GM23338 (cell line): ENCODE data around the gene PPP1R9A.

Source experiments
- CREB1 ChIP-seq: fragments of 250-450 bp; sonication (Bioruptor Pico); IDR thresholded peaks from 2 replicates; pipeline ENCODE4 v1.5.0; 2020; ENCODE audit warnings: low read depth, mild to moderate bottlenecking, moderate library complexity
- CTCF ChIP-seq, 2 experiments: fragments of 200-600 bp in 1 of 2; sonication (generic) in 1 of 2; conservative IDR thresholded peaks; 2 replicates each; pipeline versions ENCODE4 v1.5.1 to v1.6.1; 2016 to 2017; ENCODE audit warnings: antibody characterized with exemption in 2 of 2, low read depth in 2 of 2, mild to moderate bottlenecking in 2 of 2, moderate library complexity in 1 of 2
- ETS1 ChIP-seq: IDR thresholded peaks from 2 replicates; pipeline ENCODE4 v1.6.1; 2016; ENCODE audit warnings: antibody characterized with exemption
- EZH2 ChIP-seq: fragments of 200-600 bp; sonication (generic); IDR thresholded peaks from one replicate; pipeline ENCODE4 v1.8.0; 2017; ENCODE audit warnings: antibody characterized with exemption, mild to moderate bottlenecking, low read depth; ENCODE audit not compliant: unreplicated experiment
- EZH2phosphoT487 ChIP-seq: fragments of 200-600 bp; sonication (generic); IDR thresholded peaks from one replicate; pipeline ENCODE4 v1.8.1; 2018; ENCODE audit warnings: antibody characterized with exemption; ENCODE audit not compliant: unreplicated experiment
- JUNB ChIP-seq: IDR thresholded peaks from one replicate; pipeline ENCODE4 v1.6.1; 2016; ENCODE audit warnings: antibody characterized with exemption; ENCODE audit not compliant: unreplicated experiment
- NANOG ChIP-seq: IDR thresholded peaks from 2 replicates; pipeline ENCODE4 v1.6.1; 2016; ENCODE audit warnings: antibody characterized with exemption, borderline replicate concordance
- POLR2AphosphoS5 ChIP-seq: IDR thresholded peaks from 2 replicates; pipeline ENCODE4 v1.6.1; 2016; ENCODE audit warnings: antibody characterized with exemption, low read depth
- REST ChIP-seq: IDR thresholded peaks from one replicate; pipeline ENCODE4 v1.6.1; 2018; ENCODE audit warnings: antibody characterized with exemption; ENCODE audit not compliant: unreplicated experiment
- STAT1 ChIP-seq: IDR thresholded peaks from one replicate; pipeline ENCODE4 v1.6.1; 2016; ENCODE audit warnings: antibody characterized with exemption; ENCODE audit not compliant: unreplicated experiment
- ZNF331 ChIP-seq: fragments of 250-450 bp; sonication (Bioruptor Pico); IDR thresholded peaks from 2 replicates; pipeline ENCODE4 v1.5.0; 2020; ENCODE audit warnings: low read depth, mild to moderate bottlenecking, moderate library complexity
- ZNF462 ChIP-seq: fragments of 250-450 bp; sonication (Bioruptor Pico); IDR thresholded peaks from 2 replicates; pipeline ENCODE4 v1.5.0; 2020; ENCODE audit warnings: mild to moderate bottlenecking, moderate library complexity

- TF ChIP-seq CTCF (conservative IDR thresholded peaks at IDR 0.05; ENCODE audit: low read depth in 2 of 2) (no peak), JUNB (no peak), EZH2phosphoT487 (no peak), EZH2 (no peak), CREB1 (CRISPR knock-in tag) (no peak), POLR2AphosphoS5 (no peak), STAT1 (no peak), REST (no peak), ZNF462 (no peak), ETS1 (no peak), ZNF331 (no peak), NANOG (no peak)
These were observed 139.3 kb downstream of the PPP1R9A start for GRCh38 chr7:95046494-95047240.
